Omental fat pad (tissue), 4 donors: ENCODE results near the gene GPR65. TPM values are rescaled to one million over a fixed set of nuclear protein-coding genes. Genes with fewer than 3 reads are reported as not detected.

Experiments
- ATAC-seq: fragments of 150-250 bp; one replicate; pipeline ENCODE4 v1.9.1; 2016; ENCODE audit warnings: mild to moderate bottlenecking, moderate library complexity; ENCODE audit not compliant: low FRiP score
- DNase-seq: peaks from one replicate; pipeline ENCODE4 v3.0.0-alpha.2; 2019; ENCODE audit warnings: low spot score
- total RNA-seq, 4 donors: library from RNA; depleted of rRNA; stranded (reverse); fragments of >200 nt; gene quantifications; one replicate each; pipeline ENCODE4 v1.1.0, GENCODE V29; 2016
- TF ChIP-seq, protein P1 (sequence below), 3 donors: fragments of 450-650 bp; IDR thresholded peaks; one replicate each; pipeline ENCODE4 v1.5.1; 2016 to 2017; ENCODE audit warnings: antibody characterized with exemption in 3 of 3, mild to moderate bottlenecking in 3 of 3, moderate library complexity in 2 of 3

The GPR65 gene, protein sequence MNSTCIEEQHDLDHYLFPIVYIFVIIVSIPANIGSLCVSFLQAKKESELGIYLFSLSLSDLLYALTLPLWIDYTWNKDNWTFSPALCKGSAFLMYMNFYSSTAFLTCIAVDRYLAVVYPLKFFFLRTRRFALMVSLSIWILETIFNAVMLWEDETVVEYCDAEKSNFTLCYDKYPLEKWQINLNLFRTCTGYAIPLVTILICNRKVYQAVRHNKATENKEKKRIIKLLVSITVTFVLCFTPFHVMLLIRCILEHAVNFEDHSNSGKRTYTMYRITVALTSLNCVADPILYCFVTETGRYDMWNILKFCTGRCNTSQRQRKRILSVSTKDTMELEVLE
- 1 to 10 TPM; 1.4 to 6.0 (median 3.2) TPM for total RNA-seq

DNA sequence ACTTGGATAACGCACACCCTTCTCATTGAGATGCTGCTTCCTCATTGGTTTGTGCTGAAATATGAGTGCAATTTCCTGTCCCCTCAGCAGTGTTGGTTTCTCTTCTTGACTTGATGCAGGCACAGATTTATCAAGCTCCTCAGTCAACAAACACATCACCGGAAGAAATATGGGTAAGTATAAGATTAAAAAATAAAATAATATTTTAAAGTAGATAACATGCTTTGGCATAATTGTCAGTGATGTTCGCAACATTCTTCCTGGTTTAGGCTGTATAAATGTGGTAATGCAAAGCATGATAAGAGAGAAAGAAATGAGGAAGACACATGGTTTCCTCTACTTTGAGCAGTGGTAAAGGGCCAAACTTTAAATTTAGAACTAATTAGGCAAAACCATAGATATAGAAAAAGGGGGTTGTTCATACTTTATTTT lies at the start of gene GPR65:
TSS of gene GPR65 (plus strand) at position 86 of the 432 bp plus-strand sequence. CDS start 5,713 bp downstream, outside the sequence.
- DNase-seq = no peak
- TF ChIP-seq, protein P1, sequence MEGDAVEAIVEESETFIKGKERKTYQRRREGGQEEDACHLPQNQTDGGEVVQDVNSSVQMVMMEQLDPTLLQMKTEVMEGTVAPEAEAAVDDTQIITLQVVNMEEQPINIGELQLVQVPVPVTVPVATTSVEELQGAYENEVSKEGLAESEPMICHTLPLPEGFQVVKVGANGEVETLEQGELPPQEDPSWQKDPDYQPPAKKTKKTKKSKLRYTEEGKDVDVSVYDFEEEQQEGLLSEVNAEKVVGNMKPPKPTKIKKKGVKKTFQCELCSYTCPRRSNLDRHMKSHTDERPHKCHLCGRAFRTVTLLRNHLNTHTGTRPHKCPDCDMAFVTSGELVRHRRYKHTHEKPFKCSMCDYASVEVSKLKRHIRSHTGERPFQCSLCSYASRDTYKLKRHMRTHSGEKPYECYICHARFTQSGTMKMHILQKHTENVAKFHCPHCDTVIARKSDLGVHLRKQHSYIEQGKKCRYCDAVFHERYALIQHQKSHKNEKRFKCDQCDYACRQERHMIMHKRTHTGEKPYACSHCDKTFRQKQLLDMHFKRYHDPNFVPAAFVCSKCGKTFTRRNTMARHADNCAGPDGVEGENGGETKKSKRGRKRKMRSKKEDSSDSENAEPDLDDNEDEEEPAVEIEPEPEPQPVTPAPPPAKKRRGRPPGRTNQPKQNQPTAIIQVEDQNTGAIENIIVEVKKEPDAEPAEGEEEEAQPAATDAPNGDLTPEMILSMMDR (IDR thresholded peaks at IDR 0.05) = no peak
- no peak for ATAC-seq

DNA sequence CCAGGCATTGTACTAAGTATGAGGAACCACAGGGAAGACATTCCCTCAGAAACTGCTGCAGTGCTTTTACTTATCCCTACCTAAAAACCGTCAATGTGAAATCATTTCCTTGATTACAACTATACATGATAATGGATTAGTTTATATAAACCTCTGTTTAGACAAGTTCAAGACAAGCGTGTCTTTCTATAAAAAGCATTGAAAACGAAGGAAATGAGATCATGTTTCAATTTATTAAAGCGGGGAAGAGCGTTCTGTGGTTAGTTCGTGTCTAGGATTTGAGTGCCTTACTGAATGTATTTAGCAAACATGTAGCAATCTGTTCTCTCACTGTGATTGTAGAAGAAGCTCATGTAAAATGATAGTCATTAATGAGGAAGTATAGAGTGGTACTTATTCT lies 49.4 kb upstream of the GPR65 start:
- TF ChIP-seq, protein P1 (IDR thresholded peaks at IDR 0.05) = no peak
- DNase-seq = no peak
- no peak for ATAC-seq

DNA sequence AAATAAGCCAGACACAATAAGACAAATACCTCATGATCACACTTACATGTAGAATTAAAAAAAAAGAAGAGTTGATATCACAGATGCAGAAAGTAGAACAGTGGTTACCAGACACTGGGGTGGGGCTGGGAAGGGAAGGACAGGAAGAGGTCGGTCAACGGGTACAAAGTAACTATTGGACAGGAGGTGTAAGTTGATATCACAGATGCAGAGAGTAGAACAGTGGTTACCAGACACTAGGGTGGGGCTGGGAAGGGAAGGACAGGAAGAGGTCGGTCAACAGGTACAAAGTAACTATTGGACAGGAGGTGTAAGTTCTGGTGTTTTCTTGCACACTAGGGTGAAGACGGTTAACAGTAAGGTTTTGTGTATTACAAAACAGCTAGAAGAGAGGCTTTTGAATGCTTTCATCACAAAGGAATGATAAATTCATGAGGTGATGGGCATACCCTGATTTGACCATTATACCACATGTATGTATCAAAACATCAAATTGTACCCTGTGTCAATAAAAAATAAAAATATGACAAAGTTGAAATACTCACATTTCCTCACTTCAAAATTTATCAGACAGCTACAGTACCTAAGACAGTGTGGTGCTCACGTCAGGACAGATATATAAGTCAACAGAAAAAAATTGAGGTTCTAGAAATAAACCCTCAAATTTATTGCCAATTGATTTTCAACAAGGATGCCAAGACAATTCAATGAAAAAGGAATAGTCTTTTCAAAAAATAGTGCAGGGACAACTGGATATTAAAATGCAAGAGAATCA lies 44.7 kb upstream of the GPR65 start:
- ATAC-seq (no peak), DNase-seq (no peak)
- TF ChIP-seq, protein P1 (IDR thresholded peaks at IDR 0.05) = no peak

DNA sequence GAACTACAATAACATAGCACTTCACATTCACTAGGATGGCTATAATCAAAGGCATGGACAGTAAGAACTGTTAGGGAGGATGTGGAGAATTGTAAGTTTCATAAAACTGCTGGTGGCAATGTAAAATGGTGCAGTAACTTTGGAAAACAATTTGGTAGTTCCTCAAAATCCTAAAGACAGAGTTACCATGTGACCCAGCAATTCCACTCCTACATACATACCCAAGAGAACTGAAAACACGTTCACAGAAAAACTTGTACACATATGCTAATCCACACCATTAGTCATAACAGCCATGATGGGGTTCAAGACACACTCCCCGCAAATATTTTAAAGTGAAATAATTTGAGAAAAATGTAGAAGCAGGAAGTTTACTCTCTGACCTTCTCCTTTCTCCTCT lies 43.7 kb upstream of the GPR65 start:
- TF ChIP-seq, protein P1 (IDR thresholded peaks at IDR 0.05) = no peak
- no peak for DNase-seq
- no peak for ATAC-seq

DNA sequence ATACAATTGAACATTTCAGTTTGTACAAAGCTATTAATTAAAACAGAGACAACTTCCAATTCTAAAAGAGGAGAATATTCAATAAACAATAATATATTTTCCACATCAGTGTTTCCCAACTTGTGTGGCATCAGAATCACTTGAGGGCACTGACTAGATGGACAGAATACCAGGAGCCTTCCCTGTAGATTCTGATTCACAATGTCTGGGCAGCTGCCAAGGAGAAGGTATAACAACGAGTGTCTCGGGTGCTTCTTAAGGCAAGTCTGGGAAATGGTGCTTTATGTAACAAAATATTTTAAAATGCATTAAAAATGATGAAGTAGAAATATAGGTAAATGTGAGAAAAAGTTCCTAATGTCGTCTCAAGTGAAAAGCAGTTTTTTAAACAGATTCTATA lies 38.1 kb upstream of the GPR65 start:
- DNase-seq = no peak
- no peak for ATAC-seq
- TF ChIP-seq, protein P1 (IDR thresholded peaks at IDR 0.05) = no peak

DNA sequence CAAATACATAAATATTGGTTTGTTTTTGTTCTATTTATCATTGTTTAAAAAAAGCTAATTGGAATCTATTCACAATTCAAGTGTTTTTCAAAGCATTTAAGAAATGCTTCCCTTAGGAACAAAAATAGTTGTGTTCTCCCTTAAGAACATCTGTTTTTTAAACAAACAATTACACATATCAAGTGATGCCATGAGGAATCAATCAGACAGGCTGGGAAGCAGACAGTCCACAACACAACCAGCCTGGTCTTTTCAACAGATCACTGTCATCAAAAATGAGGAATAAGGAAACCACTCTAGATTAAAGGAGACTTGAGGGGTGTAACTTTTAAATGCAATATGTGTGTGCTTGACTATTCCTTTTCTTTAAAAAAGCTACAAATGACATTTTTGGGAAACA lies 37.4 kb upstream of the GPR65 start:
- no peak for ATAC-seq
- TF ChIP-seq, protein P1 (IDR thresholded peaks at IDR 0.05) = no peak
- DNase-seq = no peak
